ENCODE results near the gene LARP4.
"Not testable (repeated sequence)": the region's sequence is repeated elsewhere in the genome, so short reads cannot be mapped to it uniquely, and the experiment has no call there.

The LARP4 gene

GRCh38 chr12:50400104-50400637, 514 bp upstream of the LARP4 start:
- no peak for DNase-seq (ENCODE audit: low read depth in 2 of 2, low spot score in 1 of 2)

GRCh38 chr12:50401500-50402081, 906 bp downstream of the LARP4 start:
- DNase-seq (ENCODE audit: low read depth in 2 of 2, low spot score in 1 of 2) = no peak

- no peak for DNase-seq (ENCODE audit: low read depth in 2 of 2, low spot score in 1 of 2)
Measured at GRCh38 chr12:50402264-50403000, 1.7 kb downstream of the LARP4 start.

GRCh38 chr12:50403001-50403440, 2.3 kb downstream of the LARP4 start:
- DNase-seq (ENCODE audit: low read depth in 2 of 2, low spot score in 1 of 2) = no peak

- no peak for DNase-seq (ENCODE audit: low read depth in 2 of 2, low spot score in 1 of 2)
Measured at GRCh38 chr12:50404307-50404706, 3.6 kb downstream of the LARP4 start.

GRCh38 chr12:50411051-50411660, 10.5 kb downstream of the LARP4 start:
- no peak for DNase-seq (ENCODE audit: low read depth in 2 of 2, low spot score in 1 of 2)

GRCh38 chr12:50415899-50416479, 15.3 kb downstream of the LARP4 start:
- DNase-seq (ENCODE audit: low read depth in 2 of 2, low spot score in 1 of 2) = no peak

- no peak for DNase-seq (ENCODE audit: low read depth in 2 of 2, low spot score in 1 of 2)
Measured at GRCh38 chr12:50419112-50419909, 18.6 kb downstream of the LARP4 start.

- DNase-seq (ENCODE audit: low read depth in 2 of 2, low spot score in 1 of 2) = not testable (repeated sequence)
Measured at GRCh38 chr12:50422855-50423254, 22.2 kb downstream of the LARP4 start.

- DNase-seq (ENCODE audit: low read depth in 2 of 2, low spot score in 1 of 2) = not testable (repeated sequence)
Measured at GRCh38 chr12:50423342-50423741, 22.7 kb downstream of the LARP4 start.

- DNase-seq (ENCODE audit: low read depth in 2 of 2, low spot score in 1 of 2) = no peak
Measured at GRCh38 chr12:50425589-50426258, 25.0 kb downstream of the LARP4 start.

- DNase-seq (ENCODE audit: low read depth in 2 of 2, low spot score in 1 of 2) = not testable (repeated sequence)
Measured at GRCh38 chr12:50431656-50432055, 31.0 kb downstream of the LARP4 start.

GRCh38 chr12:50440288-50440687, 39.6 kb downstream of the LARP4 start:
- DNase-seq (ENCODE audit: low read depth in 2 of 2, low spot score in 1 of 2) = no peak

GRCh38 chr12:50441763-50442162, 41.1 kb downstream of the LARP4 start:
- no peak for DNase-seq (ENCODE audit: low read depth in 2 of 2, low spot score in 1 of 2)

GRCh38 chr12:50442178-50442908, 41.7 kb downstream of the LARP4 start:
- DNase-seq (ENCODE audit: low read depth in 2 of 2, low spot score in 1 of 2) = no peak

GRCh38 chr12:50449671-50450070, 49.0 kb downstream of the LARP4 start:
- DNase-seq (ENCODE audit: low read depth in 2 of 2, low spot score in 1 of 2) = not testable (repeated sequence)

- no peak for DNase-seq (ENCODE audit: low read depth in 2 of 2, low spot score in 1 of 2)
Measured at GRCh38 chr12:50452795-50453194, 52.1 kb downstream of the LARP4 start.

GRCh38 chr12:50453872-50454271, 53.2 kb downstream of the LARP4 start:
- DNase-seq (ENCODE audit: low read depth in 2 of 2, low spot score in 1 of 2) = no peak

GRCh38 chr12:50458606-50459005, 57.9 kb downstream of the LARP4 start:
- no peak for DNase-seq (ENCODE audit: low read depth in 2 of 2, low spot score in 1 of 2)

GRCh38 chr12:50467439-50467838, 66.8 kb downstream of the LARP4 start:
- no peak for DNase-seq (ENCODE audit: low read depth in 2 of 2, low spot score in 1 of 2)

Measured in stimulated activated CD8-positive, alpha-beta memory T cell treated with anti-CD3 and anti-CD28 coated beads, Interleukin-4, amount 100 ng/mL, for 4 hours (primary cell).